GM21367 (cell line): Measurements from ENCODE around the gene LSP1.

Experiments used
- ATAC-seq: cut with Tn5 transposase; IDR thresholded peaks from one replicate; pipeline ENCODE4 v1.9.1; 2021; ENCODE audit not compliant: unreplicated experiment

Gene LSP1

GRCh38 chr11:1888347-1888753 is 35.5 kb downstream of the LSP1 start:
- ATAC-seq = no peak

GRCh38 chr11:1888811-1889210 is 35.9 kb downstream of the LSP1 start:
- no peak for ATAC-seq

- no peak for ATAC-seq
Measured at GRCh38 chr11:1889224-1889930, 36.5 kb downstream of the LSP1 start.

GRCh38 chr11:1889941-1890855 is 37.3 kb downstream of the LSP1 start:
- ATAC-seq = no peak

GRCh38 chr11:1890856-1891830 is 38.3 kb downstream of the LSP1 start:
- ATAC-seq = no peak

- no peak for ATAC-seq
Measured at GRCh38 chr11:1891831-1892115, 38.9 kb downstream of the LSP1 start, which contains the start of gene PRR33. Gene PRR33, minus strand, starts transcription at chr11:1891895. Its CDS starts 1,311 bp downstream, at chr11:1890584.

GRCh38 chr11:1892116-1892515 is 39.2 kb downstream of the LSP1 start:
- ATAC-seq = no peak

- ATAC-seq = no peak
Measured at GRCh38 chr11:1892558-1892957, 39.7 kb downstream of the LSP1 start.

- ATAC-seq = no peak
Measured at GRCh38 chr11:1893581-1894359, 40.9 kb downstream of the LSP1 start.

GRCh38 chr11:1894759-1895158 is 41.9 kb downstream of the LSP1 start:
- no peak for ATAC-seq

GRCh38 chr11:1896468-1896867 is 43.6 kb downstream of the LSP1 start:
- ATAC-seq = no peak

- no peak for ATAC-seq
Measured at GRCh38 chr11:1896923-1897322, 44.0 kb downstream of the LSP1 start.

- no peak for ATAC-seq
Measured at GRCh38 chr11:1899090-1899489, 46.2 kb downstream of the LSP1 start.

GRCh38 chr11:1899686-1900085 is 46.8 kb downstream of the LSP1 start:
- ATAC-seq = no peak

GRCh38 chr11:1906181-1906580 is 53.3 kb downstream of the LSP1 start:
- no peak for ATAC-seq

GRCh38 chr11:1906611-1907423 is 53.9 kb downstream of the LSP1 start:
- no peak for ATAC-seq

GRCh38 chr11:1908618-1909017 is 55.7 kb downstream of the LSP1 start:
- no peak for ATAC-seq

- ATAC-seq = no peak
Measured at GRCh38 chr11:1909524-1909923, 56.6 kb downstream of the LSP1 start.

- ATAC-seq = no peak
Measured at GRCh38 chr11:1912289-1912878, 59.5 kb downstream of the LSP1 start.
